Measurements from ENCODE around the gene FAAP100. TPM values are rescaled to one million over a fixed set of nuclear protein-coding genes. Genes with fewer than 3 reads are reported as not detected.

The FAAP100 gene
- total RNA-seq, 1 experiment from 2014 or later = 34.0 TPM

GRCh38 chr17:81537856-81538555, 14.1 kb downstream of the FAAP100 start:
- POLR2A ChIA-PET (ENCODE audit: unreplicated experiment) = interaction anchor here (0.6 kb wide), 1 partner anchor 11 kb away, joined by 5 read pairs; no protein-coding TSS in a partner anchor
- CTCF ChIA-PET = no interaction called here
- Histone ChIP-seq H3F3A (ENCODE audit: insufficient read depth, low read depth) (no peaks in the 10 kb centered on the region), H2AFZ (no peak overlapping the region), H4K20me1 (ENCODE audit: insufficient read depth) (no peaks in the 10 kb centered on the region), H3K79me2 (ENCODE audit: low read depth) (no peaks in the 10 kb centered on the region), H3K4me3 (no peak overlapping the region), H3K9me3 (ENCODE audit: insufficient read depth, low read depth) (no peaks in the 10 kb centered on the region), H3K27ac (no peak overlapping the region), H3K4me2 (no peak overlapping the region), H3K9me2 (ENCODE audit: insufficient read depth) (no peaks in the 10 kb centered on the region), H3K36me3 (ENCODE audit: low read depth) (no peaks in the 10 kb centered on the region), H3K4me1 (replicated peaks; ENCODE audit: insufficient read depth) (no peaks in the 10 kb centered on the region), H3K27me3 (ENCODE audit: insufficient read depth, low read depth) (no peaks in the 10 kb centered on the region)
- TF ChIP-seq CTCF (conservative IDR thresholded peaks at IDR 0.05) (0 out of 2 replicates have a peak, but pooled peaks have one; percentile 12), EZH2 (IDR thresholded peaks at IDR 0.05; ENCODE audit: low read depth) (no peak)
- intact Hi-C loops (cut with micrococcal nuclease; ENCODE audit: unreplicated experiment) = no loop called here
- DNase-seq = no peak
- BruUV-seq (replicated peaks) = no TSS peak

- Histone ChIP-seq H3K27me3 (ENCODE audit: insufficient read depth, low read depth) (no peaks in the 10 kb centered on the region), H3K4me3 (no peak overlapping the region), H2AFZ (no peak overlapping the region), H3K36me3 (ENCODE audit: low read depth) (no peaks in the 10 kb centered on the region), H3K4me1 (replicated peaks; ENCODE audit: insufficient read depth) (no peaks in the 10 kb centered on the region), H4K20me1 (ENCODE audit: insufficient read depth) (no peaks in the 10 kb centered on the region), H3K4me2 (no peak overlapping the region), H3K9me2 (ENCODE audit: insufficient read depth) (no peaks in the 10 kb centered on the region), H3K9me3 (ENCODE audit: insufficient read depth, low read depth) (no peaks in the 10 kb centered on the region), H3K27ac (no peak overlapping the region), H3F3A (ENCODE audit: insufficient read depth, low read depth) (no peaks in the 10 kb centered on the region), H3K79me2 (ENCODE audit: low read depth) (no peaks in the 10 kb centered on the region)
- CTCF ChIA-PET = no interaction called here
- intact Hi-C loops (cut with micrococcal nuclease; ENCODE audit: unreplicated experiment) = no loop called here
- DNase-seq = peak in 1 of 2 experiments; percentile 42
- no peak for TF ChIP-seq EZH2 (IDR thresholded peaks at IDR 0.05; ENCODE audit: low read depth)
- peak; percentile 56 for TF ChIP-seq CTCF (conservative IDR thresholded peaks at IDR 0.05)
- POLR2A ChIA-PET (ENCODE audit: unreplicated experiment) = no interaction called here
- BruUV-seq (replicated peaks) = no TSS peak
Observed at GRCh38 chr17:81537343-81537855, 14.8 kb downstream of the FAAP100 start.

GRCh38 chr17:81536299-81537290, 15.6 kb downstream of the FAAP100 start:
- TF ChIP-seq EZH2 (IDR thresholded peaks at IDR 0.05; ENCODE audit: low read depth) = no peak
- no peak for TF ChIP-seq CTCF (conservative IDR thresholded peaks at IDR 0.05)
- BruUV-seq (replicated peaks) = no TSS peak
- ChIA-PET CTCF (interaction anchor here (0.7 kb wide), 1 partner anchor 434 kb away, joined by 13 read pairs; no protein-coding TSS in a partner anchor), POLR2A (ENCODE audit: unreplicated experiment) (no interaction called here)
- H3K79me2 ChIP-seq (ENCODE audit: low read depth) = no peaks in the 10 kb centered on the region
- no peaks in the 10 kb centered on the region for H3K36me3 ChIP-seq (ENCODE audit: low read depth)
- no peaks in the 10 kb centered on the region for H3K4me1 ChIP-seq (replicated peaks; ENCODE audit: insufficient read depth)
- H3K9me2 ChIP-seq (ENCODE audit: insufficient read depth) = no peaks in the 10 kb centered on the region
- H3K9me3 ChIP-seq (ENCODE audit: insufficient read depth, low read depth) = no peaks in the 10 kb centered on the region
- H3F3A ChIP-seq (ENCODE audit: insufficient read depth, low read depth) = no peaks in the 10 kb centered on the region
- H2AFZ ChIP-seq = no peak overlapping the region
- H3K27me3 ChIP-seq (ENCODE audit: insufficient read depth, low read depth) = no peaks in the 10 kb centered on the region
- H3K27ac ChIP-seq = no peak overlapping the region
- intact Hi-C loops (cut with micrococcal nuclease; ENCODE audit: unreplicated experiment) = no loop called here
- no peak for DNase-seq
- no peak overlapping the region for H3K4me3 ChIP-seq
- no peaks in the 10 kb centered on the region for H4K20me1 ChIP-seq (ENCODE audit: insufficient read depth)
- H3K4me2 ChIP-seq = no peak overlapping the region
